ENCODE measurements around the gene GNG7. TPM values are rescaled to one million over a fixed set of nuclear protein-coding genes. Genes with fewer than 3 reads are reported as not detected.
A peak's percentile ranks its signal among the peaks of the same experiment; 100 is the strongest.

Gene GNG7
- total RNA-seq, 1 experiment from 2014 or later: 3.2 TPM

- DNase-seq (ENCODE audit: low read depth, low spot score): no peak
- in situ Hi-C loops (cut with HindIII; ENCODE audit: low pct_unique_long_range_greater_than_20kb, low sequenced_read_pairs): no loop called here
These were observed 62.5 kb downstream of the GNG7 start for GRCh38 chr19:2639999-2640398.

GRCh38 chr19:2638417-2638940 lies 64.0 kb downstream of the GNG7 start:
- in situ Hi-C loops (cut with HindIII; ENCODE audit: low pct_unique_long_range_greater_than_20kb, low sequenced_read_pairs): no loop called here
- no peak for DNase-seq (ENCODE audit: low read depth, low spot score)

- in situ Hi-C loops (cut with HindIII; ENCODE audit: low pct_unique_long_range_greater_than_20kb, low sequenced_read_pairs): no loop called here
- DNase-seq (ENCODE audit: low read depth, low spot score): peak; percentile 40
These were observed 65.4 kb downstream of the GNG7 start for GRCh38 chr19:2636897-2637683.

- DNase-seq (ENCODE audit: low read depth, low spot score): no peak
- in situ Hi-C loops (cut with HindIII; ENCODE audit: low pct_unique_long_range_greater_than_20kb, low sequenced_read_pairs): no loop called here
These were observed 66.2 kb downstream of the GNG7 start for GRCh38 chr19:2636141-2636896.

GRCh38 chr19:2634960-2635359 lies 67.5 kb downstream of the GNG7 start:
- in situ Hi-C loops (cut with HindIII; ENCODE audit: low pct_unique_long_range_greater_than_20kb, low sequenced_read_pairs): no loop called here

GRCh38 chr19:2634228-2634951 lies 68.1 kb downstream of the GNG7 start:
- DNase-seq (ENCODE audit: low read depth, low spot score): no peak
- in situ Hi-C loops (cut with HindIII; ENCODE audit: low pct_unique_long_range_greater_than_20kb, low sequenced_read_pairs): no loop called here

More at GRCh38 chr19:2634960-2635359, 67.5 kb downstream of the GNG7 start:
- no peak for DNase-seq (ENCODE audit: low read depth, low spot score)

- in situ Hi-C loops (cut with HindIII; ENCODE audit: low pct_unique_long_range_greater_than_20kb, low sequenced_read_pairs): no loop called here
- DNase-seq (ENCODE audit: low read depth, low spot score): no peak
These were observed 68.8 kb downstream of the GNG7 start for GRCh38 chr19:2633693-2634075.

- in situ Hi-C loops (cut with HindIII; ENCODE audit: low pct_unique_long_range_greater_than_20kb, low sequenced_read_pairs): no loop called here
- no peak for DNase-seq (ENCODE audit: low read depth, low spot score)
These were observed 71.2 kb downstream of the GNG7 start for GRCh38 chr19:2631213-2631821.

GRCh38 chr19:2630352-2631001 lies 72.0 kb downstream of the GNG7 start:
- DNase-seq (ENCODE audit: low read depth, low spot score): no peak
- in situ Hi-C loops (cut with HindIII; ENCODE audit: low pct_unique_long_range_greater_than_20kb, low sequenced_read_pairs): no loop called here

- no peak for DNase-seq (ENCODE audit: low read depth, low spot score)
- in situ Hi-C loops (cut with HindIII; ENCODE audit: low pct_unique_long_range_greater_than_20kb, low sequenced_read_pairs): no loop called here
These were observed 72.8 kb downstream of the GNG7 start for GRCh38 chr19:2629491-2630351.

- in situ Hi-C loops (cut with HindIII; ENCODE audit: low pct_unique_long_range_greater_than_20kb, low sequenced_read_pairs): no loop called here
These were observed 73.9 kb downstream of the GNG7 start for GRCh38 chr19:2628597-2628996.

GRCh38 chr19:2627855-2628254 lies 74.6 kb downstream of the GNG7 start:
- in situ Hi-C loops (cut with HindIII; ENCODE audit: low pct_unique_long_range_greater_than_20kb, low sequenced_read_pairs): no loop called here
- DNase-seq (ENCODE audit: low read depth, low spot score): no peak

More at GRCh38 chr19:2628597-2628996, 73.9 kb downstream of the GNG7 start:
- DNase-seq (ENCODE audit: low read depth, low spot score): no peak

GRCh38 chr19:2627319-2627829 lies 75.1 kb downstream of the GNG7 start:
- in situ Hi-C loops (cut with HindIII; ENCODE audit: low pct_unique_long_range_greater_than_20kb, low sequenced_read_pairs): no loop called here
- peak; percentile 48 for DNase-seq (ENCODE audit: low read depth, low spot score)

GRCh38 chr19:2625434-2625833 lies 77.1 kb downstream of the GNG7 start:
- in situ Hi-C loops (cut with HindIII; ENCODE audit: low pct_unique_long_range_greater_than_20kb, low sequenced_read_pairs): no loop called here
- no peak for DNase-seq (ENCODE audit: low read depth, low spot score)

GRCh38 chr19:2624537-2625091 lies 77.9 kb downstream of the GNG7 start:
- in situ Hi-C loops (cut with HindIII; ENCODE audit: low pct_unique_long_range_greater_than_20kb, low sequenced_read_pairs): no loop called here
- DNase-seq (ENCODE audit: low read depth, low spot score): no peak

- in situ Hi-C loops (cut with HindIII; ENCODE audit: low pct_unique_long_range_greater_than_20kb, low sequenced_read_pairs): no loop called here
- DNase-seq (ENCODE audit: low read depth, low spot score): no peak
These were observed 78.7 kb downstream of the GNG7 start for GRCh38 chr19:2623798-2624197.

Data from SK-MEL-5 (cell line).